GM19351 (cell line): ENCODE measurements around the gene SLC25A22.
A peak's percentile ranks its signal among the peaks of the same experiment; 100 is the strongest.

Experiments
- ATAC-seq: cut with Tn5 transposase; IDR thresholded peaks from one replicate; pipeline ENCODE4 v1.9.1; 2021; ENCODE audit warnings: mild to moderate bottlenecking, moderate library complexity; ENCODE audit not compliant: unreplicated experiment

Gene SLC25A22

GRCh38 chr11:834371-835316 lies 36.6 kb upstream of the SLC25A22 start:
- ATAC-seq = no peak

- no peak for ATAC-seq
Observed at GRCh38 chr11:833849-834311, 35.8 kb upstream of the SLC25A22 start.

- peak; percentile 25 for ATAC-seq
Observed at GRCh38 chr11:833114-833791, 35.2 kb upstream of the SLC25A22 start.

GRCh38 chr11:832529-833113 lies 34.5 kb upstream of the SLC25A22 start, which contains the start of gene CD151:
Gene CD151, plus strand, starts transcription at chr11:832952. Its CDS starts 3,118 bp downstream, at chr11:836070.
- ATAC-seq = peak; percentile 38

GRCh38 chr11:831961-832528 lies 34.0 kb upstream of the SLC25A22 start:
- no peak for ATAC-seq

- no peak for ATAC-seq
Observed at GRCh38 chr11:831118-831864, 33.2 kb upstream of the SLC25A22 start.

GRCh38 chr11:830295-831117 lies 32.4 kb upstream of the SLC25A22 start:
- ATAC-seq = peak; percentile 44

GRCh38 chr11:829847-830294 lies 31.8 kb upstream of the SLC25A22 start:
- peak; percentile 4 for ATAC-seq

- no peak for ATAC-seq
Observed at GRCh38 chr11:829176-829846, 31.2 kb upstream of the SLC25A22 start.

- ATAC-seq = no peak
Observed at GRCh38 chr11:828506-829175, 30.6 kb upstream of the SLC25A22 start.

GRCh38 chr11:827897-828192 lies 29.8 kb upstream of the SLC25A22 start, which contains the start of gene CRACR2B:
Gene CRACR2B, plus strand, starts transcription at chr11:827919. Its CDS starts 689 bp downstream, at chr11:828608.
- no peak for ATAC-seq

- peak; percentile 41 for ATAC-seq
Observed at GRCh38 chr11:827146-827896, 29.2 kb upstream of the SLC25A22 start.

GRCh38 chr11:826836-827145 lies 28.7 kb upstream of the SLC25A22 start:
- ATAC-seq = peak; percentile 12

- ATAC-seq = no peak
Observed at GRCh38 chr11:826227-826621, 28.1 kb upstream of the SLC25A22 start.

GRCh38 chr11:825366-826226 lies 27.5 kb upstream of the SLC25A22 start:
- ATAC-seq = no peak

GRCh38 chr11:824942-825341 lies 26.9 kb upstream of the SLC25A22 start:
- ATAC-seq = no peak

- no peak for ATAC-seq
Observed at GRCh38 chr11:824292-824880, 26.3 kb upstream of the SLC25A22 start.
